PC-9 (cell line): ENCODE data around the gene FGF19.

ENCODE experiments used
- CTCF ChIP-seq: fragments of 200-600 bp; sonication (generic); conservative IDR thresholded peaks from 2 replicates; pipeline ENCODE4 v1.6.1; 2017; ENCODE audit warnings: mixed run types, antibody characterized with exemption, mild to moderate bottlenecking, moderate library complexity
- EZH2 ChIP-seq: fragments of 200-600 bp; sonication (generic); IDR thresholded peaks from 2 replicates; pipeline ENCODE4 v1.8.0; 2017; ENCODE audit warnings: antibody characterized with exemption, low read depth

- TF ChIP-seq CTCF (no peak), EZH2 (no peak)
These were observed 50.8 kb downstream of the FGF19 start for GRCh38 chr11:69652999-69653398.
